Natural killer cell (primary cell): ENCODE data around the gene LUC7L3. TPM values are rescaled to one million over a fixed set of nuclear protein-coding genes. Genes with fewer than 3 reads are reported as not detected.
A peak's percentile ranks its signal among the peaks of the same experiment; 100 is the strongest.
"Not testable (repeated sequence)": the region's sequence is repeated elsewhere in the genome, so short reads cannot be mapped to it uniquely, and the experiment has no call there.

Source experiments
- ATAC-seq, 3 donors: fragments of 150-1000 bp in 2 of 3; fragments of 200-7000 bp in 1 of 3; cut with Tn5 transposase; 1 replicate in 1 of 3; 2 replicates in 2 of 3; pipeline ENCODE4 v1.10.0; 2021; ENCODE audit warnings: mild to moderate bottlenecking in 2 of 3, moderate library complexity in 2 of 3
- DNase-seq, 2 donors: peaks; one replicate each; pipeline versions ENCODE4 v3.0.0 to v3.0.0-alpha.2; 2013 to 2021; ENCODE audit warnings: mixed read lengths in 1 of 2
- H3K27ac ChIP-seq: one replicate; pipeline ENCODE4 v1.5.1; 2013; ENCODE audit warnings: mild to moderate bottlenecking, low read length
- H3K27me3 ChIP-seq: one replicate; pipeline ENCODE4 v1.6.1; 2013; ENCODE audit warnings: low read length; ENCODE audit not compliant: control insufficient read depth, insufficient read depth
- H3K36me3 ChIP-seq: one replicate; pipeline ENCODE4 v1.6.1; 2013; ENCODE audit warnings: low read length; ENCODE audit not compliant: control insufficient read depth, insufficient read depth
- H3K4me1 ChIP-seq: one replicate; pipeline ENCODE4 v1.6.1; 2013; ENCODE audit warnings: low read length; ENCODE audit not compliant: control insufficient read depth, insufficient read depth
- H3K4me3 ChIP-seq: one replicate; pipeline ENCODE4 v1.5.1; 2013; ENCODE audit warnings: low read length
- H3K9me3 ChIP-seq: one replicate; pipeline ENCODE4 v1.6.1; 2013; ENCODE audit warnings: low read length; ENCODE audit not compliant: control insufficient read depth, insufficient read depth
- H3K27ac Mint-ChIP-seq, 2 donors: one replicate each; pipeline ENCODE4 v1.8.0; 2022; ENCODE audit warnings: mild to moderate bottlenecking in 2 of 2, mixed read lengths in 2 of 2, moderate library complexity in 1 of 2
- H3K27me3 Mint-ChIP-seq, 2 donors: one replicate each; pipeline ENCODE4 v1.8.0; 2022; ENCODE audit warnings: low read depth in 2 of 2, mixed read lengths in 2 of 2
- H3K36me3 Mint-ChIP-seq: one replicate; pipeline ENCODE4 v1.8.0; 2022; ENCODE audit warnings: mixed read lengths
- H3K4me1 Mint-ChIP-seq, 2 donors: one replicate each; pipeline ENCODE4 v1.8.0; 2022; ENCODE audit warnings: mixed read lengths in 2 of 2
- H3K4me3 Mint-ChIP-seq: one replicate; pipeline ENCODE4 v1.8.0; 2022; ENCODE audit warnings: mild to moderate bottlenecking, moderate library complexity, mixed read lengths
- H3K9me3 Mint-ChIP-seq, 2 donors: one replicate each; pipeline ENCODE4 v1.8.0; 2022; ENCODE audit warnings: mixed read lengths in 2 of 2
- WGBS: methylation state at CpG from one replicate; pipeline ENCODE4 v1.1.7; 2013; ENCODE audit warnings: missing lambda C conversion rate; ENCODE audit not compliant: insufficient coverage; 5-methylcytosine and 5-hydroxymethylcytosine counted together
- intact Hi-C: fragments of 100-400 bp; cut with micrococcal nuclease; formaldehyde crosslinking; loops from one replicate; pipeline ENCODE4 v1.14.2; 2022
- total RNA-seq, 4 donors: library from RNA; stranded (reverse); fragments of 120-200 nt in 1 of 4; gene quantifications; one replicate each; pipeline versions ENCODE4 v1.2.3 to v1.2.4, GENCODE V29; 2013 to 2022
- TF ChIP-seq, protein P1 (sequence below): fragments of 200-600 bp; IDR thresholded peaks from one replicate; pipeline ENCODE4 v1.8.0; 2022; ENCODE audit warnings: antibody characterized with exemption

The LUC7L3 gene
- total RNA-seq, 3 donors from 2014 or later (not counting 1 experiment from before 2014, with no cell fraction given): 152 to 213 (median 196) TPM

DNA sequence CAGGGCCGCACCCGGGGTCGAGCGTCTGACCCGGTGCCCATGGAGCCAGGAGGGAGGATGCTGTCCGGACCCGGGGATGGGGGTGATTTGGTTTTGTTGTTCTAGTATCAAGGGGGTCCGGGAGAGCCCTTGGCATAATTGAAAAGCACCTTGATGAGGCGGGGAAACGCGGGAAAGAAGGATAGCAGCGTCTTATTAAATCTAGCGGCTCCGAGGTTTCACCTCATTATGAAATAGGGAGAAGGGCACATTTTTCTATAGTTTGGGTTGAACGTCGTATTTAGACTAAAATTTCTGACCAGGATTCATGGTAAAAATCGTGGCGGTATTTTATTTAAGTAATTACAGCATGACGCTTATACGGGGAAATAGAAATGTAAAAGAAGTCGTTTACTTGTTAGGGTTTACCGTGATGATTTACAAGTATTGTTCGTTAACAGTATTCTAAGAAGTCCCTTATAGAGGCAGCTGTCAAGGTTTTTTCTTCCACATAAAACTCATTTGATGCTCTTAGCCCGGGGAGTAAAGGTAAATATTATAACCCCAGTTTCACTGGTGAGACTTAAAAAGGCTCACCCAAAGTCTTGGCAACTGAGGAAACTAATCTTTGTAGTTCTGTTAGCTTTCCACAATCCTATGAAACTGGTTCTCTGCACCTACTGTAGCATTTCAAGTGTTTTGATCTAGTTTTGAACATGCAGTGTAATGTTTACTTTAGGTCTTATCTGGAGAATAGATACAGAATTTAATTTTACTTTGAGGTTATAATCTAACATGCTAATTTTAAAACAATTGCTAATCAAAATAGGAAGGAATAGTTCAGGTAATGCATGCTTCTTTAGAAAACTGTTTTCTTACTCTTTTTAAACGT is 756 bp downstream of the LUC7L3 start:
- H3K4me1 ChIP-seq: peaks cover 27% of the 10 kb centered on the region
- intact Hi-C loops: loop anchor here (1.0 kb wide), 2 partner anchors 13 to 433 kb away; partner anchors contain the start of genes ANKRD40 and NME1
- no peaks in the 10 kb centered on the region for H3K9me3 ChIP-seq
- H3K27me3 Mint-ChIP-seq: no peaks in the 10 kb centered on the region
- H3K4me1 Mint-ChIP-seq: peaks cover 33% of the 10 kb centered on the region in 2 donors
- under 1% methylated on average over 22 of the region's 25 CpGs for WGBS
- no peaks in the 10 kb centered on the region for H3K9me3 Mint-ChIP-seq
- peak overlapping the region; percentile 96 for H3K27ac ChIP-seq
- H3K4me3 ChIP-seq: peak overlapping the region; percentile 80
- TF ChIP-seq, protein P1, sequence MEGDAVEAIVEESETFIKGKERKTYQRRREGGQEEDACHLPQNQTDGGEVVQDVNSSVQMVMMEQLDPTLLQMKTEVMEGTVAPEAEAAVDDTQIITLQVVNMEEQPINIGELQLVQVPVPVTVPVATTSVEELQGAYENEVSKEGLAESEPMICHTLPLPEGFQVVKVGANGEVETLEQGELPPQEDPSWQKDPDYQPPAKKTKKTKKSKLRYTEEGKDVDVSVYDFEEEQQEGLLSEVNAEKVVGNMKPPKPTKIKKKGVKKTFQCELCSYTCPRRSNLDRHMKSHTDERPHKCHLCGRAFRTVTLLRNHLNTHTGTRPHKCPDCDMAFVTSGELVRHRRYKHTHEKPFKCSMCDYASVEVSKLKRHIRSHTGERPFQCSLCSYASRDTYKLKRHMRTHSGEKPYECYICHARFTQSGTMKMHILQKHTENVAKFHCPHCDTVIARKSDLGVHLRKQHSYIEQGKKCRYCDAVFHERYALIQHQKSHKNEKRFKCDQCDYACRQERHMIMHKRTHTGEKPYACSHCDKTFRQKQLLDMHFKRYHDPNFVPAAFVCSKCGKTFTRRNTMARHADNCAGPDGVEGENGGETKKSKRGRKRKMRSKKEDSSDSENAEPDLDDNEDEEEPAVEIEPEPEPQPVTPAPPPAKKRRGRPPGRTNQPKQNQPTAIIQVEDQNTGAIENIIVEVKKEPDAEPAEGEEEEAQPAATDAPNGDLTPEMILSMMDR: no peak
- peak in 1 of 2 donors; percentile 16 for DNase-seq
- H3K4me3 Mint-ChIP-seq: peak overlapping the region; percentile 99
- H3K36me3 Mint-ChIP-seq: no peaks in the 10 kb centered on the region
- H3K27ac Mint-ChIP-seq: peak overlapping the region; percentile 95 to 98
- no peaks in the 10 kb centered on the region for H3K36me3 ChIP-seq
- H3K27me3 ChIP-seq: no peaks in the 10 kb centered on the region
- ATAC-seq: no peak

DNA sequence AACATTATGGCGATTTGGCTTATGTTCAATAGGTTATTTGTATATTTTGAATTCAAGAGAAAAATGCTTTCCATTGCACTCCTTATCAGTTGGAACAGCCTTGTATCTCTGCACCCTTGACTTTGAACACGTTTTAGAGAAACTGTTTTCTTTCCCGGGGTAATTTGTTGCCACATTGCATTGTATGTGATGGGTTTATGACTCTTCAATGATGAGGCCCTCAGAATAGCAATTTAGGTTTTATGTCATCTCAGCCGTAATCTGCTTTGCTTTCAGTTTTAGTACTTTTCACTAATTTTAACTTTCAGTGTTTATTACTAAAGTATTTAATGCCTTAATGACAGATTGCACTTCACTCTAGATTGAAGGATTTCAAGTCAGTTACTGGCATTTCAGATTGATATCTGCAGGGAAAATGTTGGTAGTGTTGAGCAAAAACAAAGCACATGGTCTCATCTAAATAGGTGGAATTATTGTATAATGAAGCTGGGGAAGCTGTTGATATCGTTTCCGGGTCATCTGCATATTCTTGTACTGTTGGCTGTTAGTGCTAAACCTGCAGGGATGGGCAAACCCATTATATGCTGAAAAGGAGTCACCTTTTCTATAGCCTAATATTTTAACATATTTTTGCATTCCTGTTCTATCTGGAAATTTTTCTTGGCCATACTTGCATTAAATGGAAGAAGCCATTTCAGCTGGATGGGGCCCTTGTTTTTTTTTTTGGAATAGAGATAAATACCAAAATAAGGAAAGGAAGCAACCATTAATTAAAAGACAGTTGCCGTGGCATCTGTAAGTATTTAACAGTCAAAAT is 2.0 kb downstream of the LUC7L3 start:
- no peaks in the 10 kb centered on the region for H3K36me3 Mint-ChIP-seq
- DNase-seq: peak in 1 of 2 donors; percentile 61
- H3K4me1 Mint-ChIP-seq: peaks cover 39 to 40% of the 10 kb centered on the region in 2 donors
- peak overlapping the region; percentile 99 for H3K4me3 Mint-ChIP-seq
- H3K27me3 ChIP-seq: no peaks in the 10 kb centered on the region
- WGBS: 0% methylated on average over 5 of the region's 7 CpGs
- no peak for ATAC-seq
- TF ChIP-seq, protein P1: no peak
- no peaks in the 10 kb centered on the region for H3K36me3 ChIP-seq
- intact Hi-C loops: no loop called here
- H3K4me3 ChIP-seq: peak overlapping the region; percentile 80
- no peaks in the 10 kb centered on the region for H3K9me3 Mint-ChIP-seq
- H3K4me1 ChIP-seq: peaks cover 27% of the 10 kb centered on the region
- no peaks in the 10 kb centered on the region for H3K27me3 Mint-ChIP-seq
- peak overlapping the region; percentile 68 for H3K27ac ChIP-seq
- H3K27ac Mint-ChIP-seq: peak overlapping the region; percentile 95 to 98
- no peaks in the 10 kb centered on the region for H3K9me3 ChIP-seq

DNA sequence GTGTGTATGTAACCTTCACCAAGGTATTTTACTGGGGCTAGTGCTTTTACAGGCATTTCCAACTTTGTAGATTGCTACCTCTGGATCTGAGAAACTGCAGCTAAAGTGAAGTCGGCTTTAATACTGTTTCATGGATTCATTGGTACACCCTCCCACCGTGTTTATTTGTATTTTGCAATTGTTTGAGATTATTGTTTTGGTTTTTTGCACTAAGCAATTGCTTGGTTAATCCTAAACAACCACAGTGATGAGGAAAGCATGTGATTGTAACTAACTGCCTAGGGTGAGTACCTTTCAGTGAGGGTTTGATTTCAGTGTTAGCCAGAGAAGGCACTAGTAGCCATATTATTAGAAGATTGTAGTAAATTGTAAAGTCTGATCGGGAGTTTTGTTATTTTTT is 3.3 kb downstream of the LUC7L3 start:
- Histone ChIP-seq H3K9me3 (no peaks in the 10 kb centered on the region), H3K27me3 (no peaks in the 10 kb centered on the region), H3K4me1 (peaks cover 37% of the 10 kb centered on the region), H3K27ac (no peak overlapping the region), H3K36me3 (no peaks in the 10 kb centered on the region), H3K4me3 (no peak overlapping the region)
- Mint-ChIP-seq H3K27ac (peak overlapping the region in 1 of 2 donors; percentile 98), H3K4me1 (peaks cover 50 to 53% of the 10 kb centered on the region in 2 donors), H3K36me3 (no peaks in the 10 kb centered on the region), H3K27me3 (no peaks in the 10 kb centered on the region), H3K9me3 (peaks cover 0 to 3% of the 10 kb centered on the region in 2 donors), H3K4me3 (peak overlapping the region; percentile 14)
- ATAC-seq (no peak), DNase-seq (no peak)
- 63% methylated on average over 2 of the region's 3 CpGs for WGBS
- intact Hi-C loops: no loop called here
- TF ChIP-seq, protein P1: no peak

DNA sequence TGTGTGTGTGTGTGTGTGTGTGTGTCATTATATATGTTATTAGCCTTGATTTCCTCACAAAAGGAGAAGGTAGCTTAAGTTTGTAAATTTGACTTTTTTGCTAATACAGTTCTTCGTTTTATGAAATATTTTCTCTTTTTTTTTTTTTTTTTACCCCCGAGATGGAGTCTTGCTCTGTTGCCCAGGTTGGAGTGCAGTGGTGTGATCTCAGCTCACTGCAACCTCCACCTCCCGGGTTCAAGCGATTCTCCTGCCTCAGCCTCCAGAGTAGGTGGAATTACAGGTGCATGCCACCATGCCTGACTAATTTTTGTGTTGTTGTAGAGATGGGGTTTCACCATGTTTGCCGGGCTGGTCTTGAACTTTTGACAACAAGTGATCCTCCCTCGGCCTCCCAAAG is 5.2 kb downstream of the LUC7L3 start:
- H3K36me3 Mint-ChIP-seq, intact Hi-C loops, H3K27me3 Mint-ChIP-seq, H3K9me3 ChIP-seq, H3K27ac Mint-ChIP-seq, ATAC-seq, H3K4me3 ChIP-seq, H3K36me3 ChIP-seq, H3K27ac ChIP-seq, DNase-seq, H3K9me3 Mint-ChIP-seq, H3K27me3 ChIP-seq: not testable (repeated sequence)
- Mint-ChIP-seq H3K4me3 (peak overlapping the region; percentile 37), H3K4me1 (peaks cover 61 to 71% of the 10 kb centered on the region in 2 donors)
- H3K4me1 ChIP-seq: peaks cover 37% of the 10 kb centered on the region
- 89% methylated on average over 3 of the region's 6 CpGs for WGBS
